Trophoblast cell (in vitro differentiated cells and primary cell): ENCODE data around the gene IRAK1.

ENCODE experiments used
- DNase-seq, 2 donors: peaks; one replicate each; pipeline ENCODE4 v3.0.0-alpha.2; 2016
- H2AFZ ChIP-seq: 2 replicates; pipeline ENCODE4 v1.6.1; 2013; ENCODE audit warnings: low read length, moderate library complexity, mild to moderate bottlenecking; ENCODE audit not compliant: insufficient read depth, poor library complexity
- H2AK5ac ChIP-seq: 2 replicates; pipeline ENCODE4 v1.6.1; 2013; ENCODE audit warnings: mild to moderate bottlenecking, low read length
- H2BK120ac ChIP-seq: 2 replicates; pipeline ENCODE4 v1.6.1; 2013; ENCODE audit warnings: low read length, mild to moderate bottlenecking, moderate library complexity; ENCODE audit not compliant: insufficient read depth, poor library complexity
- H2BK12ac ChIP-seq: 2 replicates; pipeline ENCODE4 v1.6.1; 2013; ENCODE audit warnings: mild to moderate bottlenecking, low read length, moderate library complexity
- H2BK5ac ChIP-seq: 2 replicates; pipeline ENCODE4 v1.6.1; 2013; ENCODE audit warnings: low read length, low read depth, moderate library complexity, mild to moderate bottlenecking; ENCODE audit not compliant: poor library complexity
- H3K14ac ChIP-seq: 2 replicates; pipeline ENCODE4 v1.6.1; 2013; ENCODE audit warnings: mild to moderate bottlenecking, low read length
- H3K18ac ChIP-seq: 2 replicates; pipeline ENCODE4 v1.6.1; 2013; ENCODE audit warnings: mild to moderate bottlenecking, low read length
- H3K23ac ChIP-seq: 2 replicates; pipeline ENCODE4 v1.6.1; 2013; ENCODE audit warnings: low read length
- H3K27ac ChIP-seq: 2 replicates; pipeline ENCODE4 v1.5.1; 2013; ENCODE audit warnings: low read depth, mild to moderate bottlenecking, inconsistent platforms, low read length, moderate library complexity
- H3K27me3 ChIP-seq: 2 replicates; pipeline ENCODE4 v1.6.1; 2013; ENCODE audit warnings: inconsistent platforms, mild to moderate bottlenecking, low read length, moderate library complexity; ENCODE audit not compliant: insufficient read depth
- H3K36me3 ChIP-seq, 2 experiments: 1 replicate in 1 of 2; 2 replicates in 1 of 2; pipeline ENCODE4 v1.6.1; 2013; ENCODE audit warnings: low read length in 2 of 2, mild to moderate bottlenecking in 2 of 2, moderate library complexity in 1 of 2; ENCODE audit not compliant: insufficient read depth in 2 of 2, control insufficient read depth in 1 of 2
- H3K4ac ChIP-seq: 2 replicates; pipeline ENCODE4 v1.6.1; 2013; ENCODE audit warnings: low read depth, mild to moderate bottlenecking, low read length, moderate library complexity
- H3K4me1 ChIP-seq, 2 experiments: 1 replicate in 1 of 2; 2 replicates in 1 of 2; pipeline ENCODE4 v1.6.1; 2013; ENCODE audit warnings: low read length in 2 of 2, mild to moderate bottlenecking in 2 of 2, moderate library complexity in 1 of 2; ENCODE audit not compliant: insufficient read depth in 2 of 2, control insufficient read depth in 1 of 2
- H3K4me2 ChIP-seq: 2 replicates; pipeline ENCODE4 v1.6.1; 2013; ENCODE audit warnings: inconsistent platforms, mild to moderate bottlenecking, low read length, moderate library complexity
- H3K4me3 ChIP-seq: 2 replicates; pipeline ENCODE4 v1.5.1; 2013; ENCODE audit warnings: mild to moderate bottlenecking, low read depth, low read length, inconsistent platforms
- H3K79me1 ChIP-seq: one replicate; pipeline ENCODE4 v1.6.1; 2013; ENCODE audit warnings: low read length
- H3K79me2 ChIP-seq: 2 replicates; pipeline ENCODE4 v1.6.1; 2013; ENCODE audit warnings: low read length, mild to moderate bottlenecking; ENCODE audit not compliant: control insufficient read depth, insufficient read depth, poor library complexity
- H3K9ac ChIP-seq: 2 replicates; pipeline ENCODE4 v1.6.1; 2013; ENCODE audit warnings: mild to moderate bottlenecking, low read length
- H3K9me3 ChIP-seq: 2 replicates; pipeline ENCODE4 v1.6.1; 2013; ENCODE audit warnings: low read depth, mild to moderate bottlenecking, control low read depth, inconsistent platforms, low read length; ENCODE audit not compliant: insufficient read depth
- H4K12ac ChIP-seq: 2 replicates; pipeline ENCODE4 v1.6.1; 2013; ENCODE audit warnings: low read depth, mild to moderate bottlenecking, low read length, moderate library complexity
- H4K8ac ChIP-seq: 2 replicates; pipeline ENCODE4 v1.6.1; 2013; ENCODE audit warnings: low read depth, mild to moderate bottlenecking, low read length, moderate library complexity
- H4K91ac ChIP-seq: one replicate; pipeline ENCODE4 v1.6.1; 2013; ENCODE audit warnings: low read depth, mild to moderate bottlenecking, low read length, moderate library complexity
- WGBS: extraction: QIAGEN DNeasy Blood & Tissue Kit; methylation state at CpG from one replicate; pipeline ENCODE4 v1.1.7; 2013; ENCODE audit warnings: missing lambda C conversion rate; ENCODE audit not compliant: insufficient read length, insufficient coverage; ENCODE audit errors: extremely low coverage; 5-methylcytosine and 5-hydroxymethylcytosine counted together

IRAK1 gene

DNA sequence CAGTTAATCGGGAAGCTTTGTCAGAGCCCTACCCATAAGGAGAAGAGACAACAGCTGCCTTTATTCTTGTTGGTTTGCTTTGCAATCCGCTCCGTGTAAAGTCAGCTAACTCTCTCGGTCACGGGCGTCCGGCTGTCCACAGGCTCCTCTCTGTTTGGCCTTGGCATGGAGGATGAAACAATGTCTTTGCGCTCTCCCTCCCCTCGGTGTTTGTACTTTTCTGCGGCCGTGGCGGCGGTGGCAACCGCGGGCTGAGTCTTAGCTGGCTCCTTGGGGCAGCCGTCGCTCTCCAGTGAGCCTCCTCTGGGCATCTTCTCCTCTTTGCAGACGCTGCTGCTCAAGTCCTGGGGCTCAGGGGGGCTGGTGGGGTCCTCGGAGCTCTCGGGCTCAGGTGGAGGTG lies 10.6 kb upstream of the IRAK1 start:
- H2AK5ac ChIP-seq, result no peak overlapping the region
- no peak overlapping the region for H3K27ac ChIP-seq
- no peak for DNase-seq
- no peaks in the 10 kb centered on the region for H3K79me1 ChIP-seq
- no peak overlapping the region for H3K4ac ChIP-seq
- H2BK12ac ChIP-seq, result no peak overlapping the region
- H4K91ac ChIP-seq, result no peak overlapping the region
- H2BK120ac ChIP-seq, result no peak overlapping the region
- no peaks in the 10 kb centered on the region for H3K27me3 ChIP-seq
- no peak overlapping the region for H2BK5ac ChIP-seq
- no peak overlapping the region for H3K18ac ChIP-seq
- H3K23ac ChIP-seq, result no peak overlapping the region
- H3K9me3 ChIP-seq, result no peaks in the 10 kb centered on the region
- no peak overlapping the region for H4K12ac ChIP-seq
- H3K9ac ChIP-seq, result no peak overlapping the region
- no peak overlapping the region for H4K8ac ChIP-seq
- H3K4me3 ChIP-seq, result no peak overlapping the region
- no peak overlapping the region for H3K4me2 ChIP-seq
- no peaks in the 10 kb centered on the region for H3K79me2 ChIP-seq
- H3K14ac ChIP-seq, result no peak overlapping the region
- peaks cover 32 to 42% of the 10 kb centered on the region in 2 experiments for H3K36me3 ChIP-seq
- WGBS, result no CpG with 5 or more reads among the region's 20 CpGs
- no peak overlapping the region for H2AFZ ChIP-seq
- no peaks in the 10 kb centered on the region for H3K4me1 ChIP-seq

DNA sequence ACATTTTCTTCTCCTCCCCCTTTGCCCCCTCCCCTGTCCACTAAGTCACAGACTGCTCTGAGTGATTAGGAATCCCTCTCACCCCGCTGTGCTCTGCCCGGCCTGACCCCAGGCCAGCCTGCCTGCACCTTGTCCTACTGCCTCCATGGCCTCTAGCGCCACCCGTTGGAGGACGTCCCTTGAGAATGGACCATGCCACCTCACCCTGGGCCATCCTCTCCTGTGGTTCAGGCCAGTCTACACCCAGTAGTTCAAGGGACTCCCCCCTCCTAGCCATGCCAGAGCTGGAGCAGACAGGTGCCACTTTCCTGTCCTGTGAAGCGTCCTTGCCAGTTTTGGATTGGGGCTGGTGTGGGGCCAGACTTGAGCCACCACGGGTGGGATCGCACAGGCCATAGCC lies 9.7 kb upstream of the IRAK1 start:
- H4K8ac ChIP-seq, result no peak overlapping the region
- H3K9me3 ChIP-seq, result no peaks in the 10 kb centered on the region
- H3K9ac ChIP-seq, result no peak overlapping the region
- H3K23ac ChIP-seq, result no peak overlapping the region
- no peaks in the 10 kb centered on the region for H3K27me3 ChIP-seq
- H3K27ac ChIP-seq, result no peak overlapping the region
- no peak overlapping the region for H2BK12ac ChIP-seq
- no peak overlapping the region for H3K4me3 ChIP-seq
- H3K14ac ChIP-seq, result no peak overlapping the region
- H2BK5ac ChIP-seq, result no peak overlapping the region
- no peak overlapping the region for H4K12ac ChIP-seq
- H3K36me3 ChIP-seq, result peaks cover 32 to 42% of the 10 kb centered on the region in 2 experiments
- H3K79me1 ChIP-seq, result no peaks in the 10 kb centered on the region
- H2BK120ac ChIP-seq, result no peak overlapping the region
- H4K91ac ChIP-seq, result no peak overlapping the region
- no peak overlapping the region for H3K4ac ChIP-seq
- H3K18ac ChIP-seq, result no peak overlapping the region
- H3K4me2 ChIP-seq, result no peak overlapping the region
- H3K79me2 ChIP-seq, result no peaks in the 10 kb centered on the region
- no peak for DNase-seq
- no CpG with 5 or more reads among the region's 8 CpGs for WGBS
- H3K4me1 ChIP-seq, result no peaks in the 10 kb centered on the region
- no peak overlapping the region for H2AFZ ChIP-seq
- no peak overlapping the region for H2AK5ac ChIP-seq

DNA sequence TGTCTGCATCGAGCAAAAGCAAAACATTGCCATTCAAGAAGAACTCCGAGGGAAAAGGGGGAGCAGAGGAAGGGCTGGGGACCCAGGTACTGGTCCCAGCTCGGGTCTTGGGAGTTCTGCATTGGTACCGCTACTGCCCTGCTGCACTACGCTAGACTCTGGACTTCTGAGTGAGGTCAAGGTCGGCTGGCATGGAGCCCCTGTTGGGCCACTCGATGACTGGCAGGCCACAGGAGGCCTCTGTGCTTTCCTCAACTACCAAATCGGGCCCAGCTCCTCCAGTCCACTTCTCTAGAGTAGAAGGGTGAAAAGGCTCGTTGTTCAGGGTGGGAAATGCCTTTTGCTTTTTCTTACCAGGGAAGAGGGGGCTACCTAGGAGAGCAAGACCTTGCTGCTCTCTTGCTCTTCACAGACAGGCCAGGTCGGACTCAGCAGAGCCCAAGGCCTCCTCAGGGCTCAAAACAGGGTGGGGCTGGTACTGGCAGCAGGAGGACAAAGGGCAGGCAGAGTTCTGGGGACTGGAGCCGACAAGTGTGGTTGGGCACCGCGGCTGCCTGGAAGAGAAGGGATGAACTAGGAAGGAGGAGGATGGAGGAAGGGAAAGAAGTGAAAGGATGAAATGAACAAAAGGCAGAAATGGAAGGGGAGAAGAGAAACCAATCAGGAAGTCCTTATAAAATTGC lies 8.9 kb upstream of the IRAK1 start:
- no peak overlapping the region for H4K12ac ChIP-seq
- H3K4me1 ChIP-seq, result no peaks in the 10 kb centered on the region
- H3K36me3 ChIP-seq, result peaks cover 32 to 42% of the 10 kb centered on the region in 2 experiments
- no peak overlapping the region for H2AK5ac ChIP-seq
- no peak overlapping the region for H2BK5ac ChIP-seq
- H3K4ac ChIP-seq, result no peak overlapping the region
- no peak overlapping the region for H3K18ac ChIP-seq
- H3K79me1 ChIP-seq, result no peaks in the 10 kb centered on the region
- DNase-seq, result no peak
- no peak overlapping the region for H4K8ac ChIP-seq
- no peak overlapping the region for H2BK12ac ChIP-seq
- H3K79me2 ChIP-seq, result no peaks in the 10 kb centered on the region
- H3K23ac ChIP-seq, result no peak overlapping the region
- no peak overlapping the region for H2BK120ac ChIP-seq
- no CpG with 5 or more reads among the region's 13 CpGs for WGBS
- H2AFZ ChIP-seq, result no peak overlapping the region
- H3K9ac ChIP-seq, result no peak overlapping the region
- no peak overlapping the region for H3K14ac ChIP-seq
- no peaks in the 10 kb centered on the region for H3K9me3 ChIP-seq
- H3K4me2 ChIP-seq, result no peak overlapping the region
- no peaks in the 10 kb centered on the region for H3K27me3 ChIP-seq
- no peak overlapping the region for H3K27ac ChIP-seq
- H4K91ac ChIP-seq, result no peak overlapping the region
- H3K4me3 ChIP-seq, result no peak overlapping the region

DNA sequence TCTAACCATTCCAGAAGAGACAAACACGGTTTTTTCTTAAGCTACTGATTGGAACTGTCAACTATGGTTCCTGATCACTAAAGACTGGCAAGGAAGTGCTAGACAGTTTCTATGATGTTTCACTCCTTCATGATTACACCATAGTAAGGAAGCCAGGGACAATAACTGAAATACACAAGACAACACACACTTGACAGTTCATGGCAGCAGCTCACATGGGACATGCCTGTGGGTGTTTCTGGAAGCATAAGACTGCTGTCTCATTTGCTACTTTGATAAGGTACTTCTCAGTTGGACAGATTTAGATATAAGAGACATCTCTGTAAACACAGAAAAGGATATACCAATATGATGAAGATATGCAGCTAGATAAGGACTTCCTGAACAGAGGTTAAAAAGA lies 8.3 kb upstream of the IRAK1 start:
- WGBS, result no CpG with 5 or more reads among the region's 1 CpG
- H3K27me3 ChIP-seq, result no peaks in the 10 kb centered on the region
- peaks cover 32 to 42% of the 10 kb centered on the region in 2 experiments for H3K36me3 ChIP-seq
- no peak for DNase-seq
- no peak overlapping the region for H4K8ac ChIP-seq
- H2BK12ac ChIP-seq, result no peak overlapping the region
- no peak overlapping the region for H2BK120ac ChIP-seq
- H3K27ac ChIP-seq, result no peak overlapping the region
- H3K79me2 ChIP-seq, result no peaks in the 10 kb centered on the region
- H3K4me1 ChIP-seq, result no peaks in the 10 kb centered on the region
- no peak overlapping the region for H3K4ac ChIP-seq
- H4K91ac ChIP-seq, result no peak overlapping the region
- no peak overlapping the region for H2BK5ac ChIP-seq
- H3K9me3 ChIP-seq, result no peaks in the 10 kb centered on the region
- no peak overlapping the region for H3K9ac ChIP-seq
- H3K4me2 ChIP-seq, result no peak overlapping the region
- no peak overlapping the region for H3K4me3 ChIP-seq
- H3K14ac ChIP-seq, result no peak overlapping the region
- H3K18ac ChIP-seq, result no peak overlapping the region
- no peaks in the 10 kb centered on the region for H3K79me1 ChIP-seq
- no peak overlapping the region for H4K12ac ChIP-seq
- H2AFZ ChIP-seq, result no peak overlapping the region
- H3K23ac ChIP-seq, result no peak overlapping the region
- H2AK5ac ChIP-seq, result no peak overlapping the region
